Epithelial cell of esophagus (primary cell): ENCODE results near the gene ALOX5.
A peak's percentile ranks its signal among the peaks of the same experiment; 100 is the strongest.

ENCODE experiments used
- DNase-seq: peaks from one replicate; pipeline ENCODE4 v3.0.0; 2010; ENCODE audit warnings: low read depth
- H3K4me3 ChIP-seq: 2 replicates; pipeline ENCODE4 v1.5.1; 2011; ENCODE audit warnings: mild to moderate bottlenecking, low read length, control low read depth
- CTCF ChIP-seq: IDR thresholded peaks from 2 replicates; pipeline ENCODE4 v1.5.1; 2011; ENCODE audit warnings: low read depth, mild to moderate bottlenecking, low read length, control low read depth, inconsistent platforms; ENCODE audit not compliant: insufficient read depth; ENCODE audit errors: missing control alignments

ALOX5 gene

GRCh38 chr10:45423976-45424499 lies 50.0 kb downstream of the ALOX5 start:
- no peak overlapping the region for H3K4me3 ChIP-seq
- DNase-seq, result no peak
- no peak for TF ChIP-seq CTCF

DNA sequence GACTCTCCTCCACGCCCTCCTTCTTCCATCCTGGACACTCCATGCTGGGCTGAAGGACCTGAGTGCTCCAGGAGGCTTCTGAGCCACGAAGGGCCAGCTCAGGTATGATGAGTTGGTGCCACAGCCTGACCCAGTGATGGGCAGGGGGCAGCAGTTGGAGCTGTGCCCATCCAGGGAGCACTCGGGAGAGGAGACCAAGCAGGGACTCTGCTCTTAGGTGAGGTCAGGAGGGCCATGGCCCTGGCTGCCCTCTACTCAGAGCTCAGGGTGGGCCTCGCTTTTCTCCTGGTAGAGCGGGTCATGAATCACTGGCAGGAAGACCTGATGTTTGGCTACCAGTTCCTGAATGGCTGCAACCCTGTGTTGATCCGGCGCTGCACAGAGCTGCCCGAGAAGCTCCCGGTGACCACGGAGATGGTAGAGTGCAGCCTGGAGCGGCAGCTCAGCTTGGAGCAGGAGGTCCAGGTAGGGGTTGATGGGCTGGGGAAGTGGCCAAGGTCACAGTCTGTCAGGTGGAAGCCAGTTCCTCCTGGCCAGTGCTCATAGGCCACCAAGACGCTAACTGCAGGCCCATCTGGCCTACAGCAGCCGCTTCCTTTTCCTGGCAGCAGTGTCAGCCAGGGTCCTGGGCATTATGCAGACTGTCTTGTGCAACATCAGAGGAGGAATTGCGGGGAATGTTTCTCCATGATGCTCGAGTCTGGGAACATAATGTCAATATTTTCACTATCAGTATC lies 50.8 kb downstream of the ALOX5 start:
- DNase-seq, result no peak
- TF ChIP-seq CTCF, result no peak
- H3K4me3 ChIP-seq, result no peak overlapping the region

DNA sequence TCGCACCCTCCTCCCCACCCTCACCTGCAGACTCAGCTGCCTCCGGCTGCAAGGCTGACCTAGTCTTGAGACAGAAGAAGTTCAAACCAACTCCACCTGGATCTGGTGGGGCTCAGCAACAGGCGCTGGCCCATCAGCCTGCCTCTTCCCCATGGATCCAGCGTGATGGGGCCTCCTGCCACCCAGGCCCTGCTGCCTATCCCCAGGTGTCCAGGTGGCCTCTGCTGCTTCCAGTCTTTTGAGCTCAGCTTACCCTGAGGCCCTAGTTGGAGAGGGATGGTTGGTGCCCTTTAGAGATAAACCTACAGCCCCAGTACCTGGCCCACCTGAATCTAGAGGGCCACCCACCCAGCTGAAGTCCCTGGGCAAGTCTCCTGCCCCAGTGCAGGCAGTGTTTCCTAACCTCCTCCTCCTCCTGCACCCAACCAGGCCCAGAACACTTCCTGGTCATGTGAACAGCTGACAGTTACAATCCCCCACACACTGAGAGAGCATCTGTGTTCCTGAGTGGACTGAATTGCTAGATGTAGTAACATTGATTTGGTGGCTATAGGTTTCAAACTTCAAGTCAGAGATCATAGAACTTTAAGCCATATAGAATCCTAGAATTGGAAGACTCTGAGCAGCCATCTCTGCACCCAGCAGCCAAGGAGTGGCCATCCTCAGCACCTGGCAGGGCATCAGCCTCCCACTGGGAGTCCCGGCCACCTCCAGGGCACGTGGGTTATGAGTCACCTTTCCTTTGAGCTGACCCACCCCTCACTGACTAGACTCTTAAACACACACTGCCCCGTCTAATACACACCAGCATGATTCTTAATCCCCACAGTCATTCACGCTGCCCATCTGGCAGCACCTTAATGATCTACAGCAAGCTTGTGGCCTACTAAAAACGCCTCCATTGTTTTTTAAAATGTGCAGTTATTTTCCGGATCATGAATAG lies 51.9 kb downstream of the ALOX5 start:
- DNase-seq, result peak; percentile 38
- TF ChIP-seq CTCF, result no peak

DNA sequence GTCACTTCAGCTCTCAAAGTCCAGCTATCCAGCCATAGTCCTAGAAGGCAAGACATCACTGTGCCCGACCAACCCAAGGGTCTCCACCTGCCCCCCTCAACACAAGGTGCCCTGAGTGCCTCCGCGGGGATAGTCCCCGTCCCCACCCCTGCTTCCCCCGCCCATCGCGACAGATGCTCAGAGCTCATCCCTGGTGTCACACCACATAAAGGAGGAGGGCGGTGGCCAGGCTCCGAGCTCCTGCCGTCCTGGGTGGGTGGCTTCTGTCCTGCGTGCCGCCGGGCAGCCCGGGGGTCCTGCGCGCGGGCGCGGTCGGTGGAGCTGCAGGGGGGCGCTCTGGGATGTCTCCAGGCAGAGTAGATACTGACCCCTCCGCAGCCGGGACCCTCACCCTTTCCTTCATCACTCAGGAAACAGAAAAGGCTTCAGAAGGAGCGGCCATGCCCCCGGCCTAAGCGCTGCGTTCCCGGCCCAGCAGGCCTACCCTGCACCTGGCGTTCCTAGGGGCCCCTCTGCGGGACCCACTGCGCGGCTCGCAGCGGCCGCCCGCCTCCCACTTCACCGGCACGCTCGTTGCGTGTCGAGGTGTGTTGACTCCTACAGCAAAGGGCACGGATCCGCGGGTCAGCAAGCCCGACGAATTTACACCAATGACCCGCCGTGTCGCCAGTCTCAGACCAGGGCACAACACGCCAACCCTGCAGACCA lies 53.4 kb downstream of the ALOX5 start:
- H3K4me3 ChIP-seq, result no peak overlapping the region
- no peak for TF ChIP-seq CTCF
- DNase-seq, result no peak

More for the DNA sequence above, 51.9 kb downstream of the ALOX5 start:
- H3K4me3 ChIP-seq, result no peak overlapping the region

- no peak for TF ChIP-seq CTCF
- H3K4me3 ChIP-seq, result no peak overlapping the region
- DNase-seq, result no peak
Measured at GRCh38 chr10:45427970-45428366, 54.0 kb downstream of the ALOX5 start.

GRCh38 chr10:45428611-45429510 lies 54.8 kb downstream of the ALOX5 start:
- DNase-seq, result no peak
- H3K4me3 ChIP-seq, result no peak overlapping the region
- TF ChIP-seq CTCF, result no peak
